Measurements from ENCODE around the gene SPATA3. TPM values are rescaled to one million over a fixed set of nuclear protein-coding genes. Genes with fewer than 3 reads are reported as not detected.

SPATA3 gene
- polyA plus RNA-seq, 1 donor (not counting 4 experiments of a cell fraction or from before 2014, with no cell fraction given), result not detected

DNA sequence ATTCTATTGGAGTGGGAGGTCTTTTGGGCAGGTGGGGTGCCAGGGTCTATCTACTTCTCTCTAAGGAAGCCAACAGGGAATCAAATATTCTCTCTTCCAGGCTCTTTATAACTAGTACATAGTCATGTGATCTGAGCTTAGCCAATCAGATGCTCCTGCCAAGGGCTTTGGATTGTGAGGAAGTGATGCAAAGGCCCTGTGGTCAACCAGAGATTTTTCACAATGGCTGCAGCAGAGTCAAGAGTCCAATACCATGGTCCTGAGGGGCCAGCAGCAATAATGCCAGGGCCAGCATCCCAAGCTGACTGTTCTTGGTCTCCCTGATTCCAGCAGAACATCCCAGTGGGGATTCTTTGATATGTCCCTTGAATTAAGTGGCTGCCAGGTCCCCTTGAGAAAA is 33.0 kb downstream of the SPATA3 start:
- H3K36me3 ChIP-seq (ENCODE audit: control insufficient read depth in 2 of 2, extremely low read depth in 1 of 2, insufficient read depth in 2 of 2, low read length in 2 of 2), result no peaks in the 10 kb centered on the region
- TF ChIP-seq, protein P1, sequence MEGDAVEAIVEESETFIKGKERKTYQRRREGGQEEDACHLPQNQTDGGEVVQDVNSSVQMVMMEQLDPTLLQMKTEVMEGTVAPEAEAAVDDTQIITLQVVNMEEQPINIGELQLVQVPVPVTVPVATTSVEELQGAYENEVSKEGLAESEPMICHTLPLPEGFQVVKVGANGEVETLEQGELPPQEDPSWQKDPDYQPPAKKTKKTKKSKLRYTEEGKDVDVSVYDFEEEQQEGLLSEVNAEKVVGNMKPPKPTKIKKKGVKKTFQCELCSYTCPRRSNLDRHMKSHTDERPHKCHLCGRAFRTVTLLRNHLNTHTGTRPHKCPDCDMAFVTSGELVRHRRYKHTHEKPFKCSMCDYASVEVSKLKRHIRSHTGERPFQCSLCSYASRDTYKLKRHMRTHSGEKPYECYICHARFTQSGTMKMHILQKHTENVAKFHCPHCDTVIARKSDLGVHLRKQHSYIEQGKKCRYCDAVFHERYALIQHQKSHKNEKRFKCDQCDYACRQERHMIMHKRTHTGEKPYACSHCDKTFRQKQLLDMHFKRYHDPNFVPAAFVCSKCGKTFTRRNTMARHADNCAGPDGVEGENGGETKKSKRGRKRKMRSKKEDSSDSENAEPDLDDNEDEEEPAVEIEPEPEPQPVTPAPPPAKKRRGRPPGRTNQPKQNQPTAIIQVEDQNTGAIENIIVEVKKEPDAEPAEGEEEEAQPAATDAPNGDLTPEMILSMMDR (optimal IDR thresholded peaks at IDR 0.05 in 1 of 3, IDR thresholded peaks at IDR 0.05 in 1 of 3, conservative IDR thresholded peaks at IDR 0.05 in 1 of 3; ENCODE audit: extremely low read depth in 1 of 3, insufficient read depth in 2 of 3, low read length in 3 of 3), result no peak
- no peak for TF ChIP-seq EZH2 (IDR thresholded peaks at IDR 0.05; ENCODE audit: low read length)
- peaks cover 7% of the 10 kb centered on the region for H3K27me3 ChIP-seq (ENCODE audit: control insufficient read depth, extremely low read depth, insufficient read depth, low read length)
- H3K4me3 ChIP-seq (ENCODE audit: control insufficient read depth in 2 of 3, extremely low read depth in 1 of 3, insufficient read depth in 2 of 3, low read depth in 1 of 3, low read length in 3 of 3), result no peak overlapping the region
- no peak overlapping the region for H2AFZ ChIP-seq (ENCODE audit: control insufficient read depth, low read length)
- no peaks in the 10 kb centered on the region for H3K4me1 ChIP-seq (ENCODE audit: control insufficient read depth, extremely low read depth, insufficient read depth, low read length)
- H3K9me1 ChIP-seq (ENCODE audit: control insufficient read depth, extremely low read depth, insufficient read depth, low read length), result no peaks in the 10 kb centered on the region
- H3K27ac ChIP-seq (ENCODE audit: control insufficient read depth, insufficient read depth, low read length), result no peak overlapping the region
- no peaks in the 10 kb centered on the region for H4K20me1 ChIP-seq (ENCODE audit: control insufficient read depth, extremely low read depth, insufficient read depth, low read length)
- dilution Hi-C loops (cut with MboI; ENCODE audit: extremely low pct_ligation_motif_present, low sequenced_read_pairs), result no loop called here
- no peak for FAIRE-seq
- no peak for DNase-seq (ENCODE audit: low read depth, low spot score)
- no peak overlapping the region for H3K4me2 ChIP-seq (ENCODE audit: control insufficient read depth, extremely low read depth, insufficient read depth, low read depth, low read length)
- H3K79me2 ChIP-seq (ENCODE audit: control insufficient read depth, insufficient read depth, low read length), result no peaks in the 10 kb centered on the region
- no peak overlapping the region for H3K9ac ChIP-seq (ENCODE audit: control insufficient read depth, extremely low read depth, insufficient read depth, low read length)
- H3K9me3 ChIP-seq (ENCODE audit: control insufficient read depth, low read depth, low read length), result no peaks in the 10 kb centered on the region

- no peaks in the 10 kb centered on the region for H3K9me3 ChIP-seq (ENCODE audit: control insufficient read depth, low read depth, low read length)
- no peaks in the 10 kb centered on the region for H4K20me1 ChIP-seq (ENCODE audit: control insufficient read depth, extremely low read depth, insufficient read depth, low read length)
- H3K4me3 ChIP-seq (ENCODE audit: control insufficient read depth in 2 of 3, extremely low read depth in 1 of 3, insufficient read depth in 2 of 3, low read depth in 1 of 3, low read length in 3 of 3), result no peak overlapping the region
- peaks cover 11% of the 10 kb centered on the region for H3K27me3 ChIP-seq (ENCODE audit: control insufficient read depth, extremely low read depth, insufficient read depth, low read length)
- no peaks in the 10 kb centered on the region for H3K79me2 ChIP-seq (ENCODE audit: control insufficient read depth, insufficient read depth, low read length)
- TF ChIP-seq, protein P1 (optimal IDR thresholded peaks at IDR 0.05 in 1 of 3, IDR thresholded peaks at IDR 0.05 in 1 of 3, conservative IDR thresholded peaks at IDR 0.05 in 1 of 3; ENCODE audit: extremely low read depth in 1 of 3, insufficient read depth in 2 of 3, low read length in 3 of 3), result no peak
- TF ChIP-seq EZH2 (IDR thresholded peaks at IDR 0.05; ENCODE audit: low read length), result no peak
- no peak for DNase-seq (ENCODE audit: low read depth, low spot score)
- no peak for FAIRE-seq
- no peak overlapping the region for H3K4me2 ChIP-seq (ENCODE audit: control insufficient read depth, extremely low read depth, insufficient read depth, low read depth, low read length)
- no peak overlapping the region for H3K9ac ChIP-seq (ENCODE audit: control insufficient read depth, extremely low read depth, insufficient read depth, low read length)
- dilution Hi-C loops (cut with MboI; ENCODE audit: extremely low pct_ligation_motif_present, low sequenced_read_pairs), result no loop called here
- no peaks in the 10 kb centered on the region for H3K4me1 ChIP-seq (ENCODE audit: control insufficient read depth, extremely low read depth, insufficient read depth, low read length)
- H3K27ac ChIP-seq (ENCODE audit: control insufficient read depth, insufficient read depth, low read length), result no peak overlapping the region
- no peaks in the 10 kb centered on the region for H3K36me3 ChIP-seq (ENCODE audit: control insufficient read depth in 2 of 2, extremely low read depth in 1 of 2, insufficient read depth in 2 of 2, low read length in 2 of 2)
- no peaks in the 10 kb centered on the region for H3K9me1 ChIP-seq (ENCODE audit: control insufficient read depth, extremely low read depth, insufficient read depth, low read length)
- no peak overlapping the region for H2AFZ ChIP-seq (ENCODE audit: control insufficient read depth, low read length)
Measured at GRCh38 chr2:231029563-231029962, 33.6 kb downstream of the SPATA3 start.

All from keratinocyte (primary cell).